HG03066 (cell line): ENCODE measurements around the gene NDUFAF8.

Experiments
- ATAC-seq: cut with Tn5 transposase; IDR thresholded peaks from one replicate; pipeline ENCODE4 v1.9.1; 2021; ENCODE audit warnings: low read depth; ENCODE audit not compliant: unreplicated experiment

Gene NDUFAF8

DNA sequence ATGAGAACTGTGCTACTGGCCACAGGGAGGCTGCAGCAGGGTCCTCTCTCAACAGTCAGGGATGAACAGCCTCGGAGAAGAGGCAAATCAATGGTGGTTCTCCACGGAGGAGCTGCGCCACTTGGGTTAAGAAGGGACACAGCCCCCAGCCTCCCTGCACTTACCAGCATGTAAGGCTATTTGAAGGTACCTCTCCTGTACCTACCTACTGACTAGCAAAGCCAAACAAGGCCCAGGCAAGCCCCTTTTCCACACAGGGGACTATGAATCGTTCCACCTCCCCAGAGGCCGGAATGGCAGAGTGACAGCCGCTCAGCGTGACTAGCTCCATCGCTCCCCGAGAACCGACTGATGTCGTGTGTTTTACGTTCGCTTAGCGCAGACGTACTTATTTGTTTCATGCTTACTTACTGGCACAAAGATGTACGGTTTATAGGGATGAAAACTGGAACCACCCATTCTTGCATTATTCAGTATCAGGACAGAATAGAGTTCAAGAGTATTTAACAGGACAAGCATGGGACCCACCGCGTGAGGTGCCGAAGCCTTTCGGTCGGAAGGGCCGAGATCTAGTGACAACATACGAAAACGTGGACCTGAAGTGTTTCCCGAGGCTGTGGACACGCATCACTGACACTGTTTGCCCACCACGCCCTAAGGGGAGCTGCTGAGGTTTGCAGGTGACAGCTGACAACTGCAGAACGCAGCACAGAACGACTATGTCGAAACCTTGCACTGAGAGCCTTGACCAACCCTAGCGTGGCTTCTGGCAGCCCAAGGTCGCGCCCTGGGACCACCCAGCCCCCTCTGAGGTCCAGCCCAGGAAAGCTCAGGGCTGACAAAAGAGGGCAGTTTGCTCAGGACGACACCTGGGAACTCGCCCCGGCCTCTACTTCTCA is 1.3 kb upstream of the NDUFAF8 start:
- ATAC-seq = no peak

DNA sequence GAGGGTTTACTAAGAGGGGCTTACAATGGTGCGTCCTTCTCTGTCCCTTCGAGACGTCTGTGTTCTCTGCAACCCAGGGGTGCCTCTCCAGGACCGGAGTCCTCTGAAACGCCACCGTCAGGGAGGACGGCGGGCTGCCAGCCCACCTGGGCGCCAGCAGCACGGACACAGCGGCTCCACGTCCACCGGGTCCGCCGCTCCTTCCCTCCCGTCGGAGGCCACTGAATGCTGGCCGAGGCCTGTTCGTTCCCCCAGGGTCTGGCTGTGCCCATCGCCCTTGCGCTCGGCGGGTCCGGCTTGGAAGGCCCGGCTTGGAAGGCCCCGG is 666 bp upstream of the NDUFAF8 start:
- no peak for ATAC-seq

DNA sequence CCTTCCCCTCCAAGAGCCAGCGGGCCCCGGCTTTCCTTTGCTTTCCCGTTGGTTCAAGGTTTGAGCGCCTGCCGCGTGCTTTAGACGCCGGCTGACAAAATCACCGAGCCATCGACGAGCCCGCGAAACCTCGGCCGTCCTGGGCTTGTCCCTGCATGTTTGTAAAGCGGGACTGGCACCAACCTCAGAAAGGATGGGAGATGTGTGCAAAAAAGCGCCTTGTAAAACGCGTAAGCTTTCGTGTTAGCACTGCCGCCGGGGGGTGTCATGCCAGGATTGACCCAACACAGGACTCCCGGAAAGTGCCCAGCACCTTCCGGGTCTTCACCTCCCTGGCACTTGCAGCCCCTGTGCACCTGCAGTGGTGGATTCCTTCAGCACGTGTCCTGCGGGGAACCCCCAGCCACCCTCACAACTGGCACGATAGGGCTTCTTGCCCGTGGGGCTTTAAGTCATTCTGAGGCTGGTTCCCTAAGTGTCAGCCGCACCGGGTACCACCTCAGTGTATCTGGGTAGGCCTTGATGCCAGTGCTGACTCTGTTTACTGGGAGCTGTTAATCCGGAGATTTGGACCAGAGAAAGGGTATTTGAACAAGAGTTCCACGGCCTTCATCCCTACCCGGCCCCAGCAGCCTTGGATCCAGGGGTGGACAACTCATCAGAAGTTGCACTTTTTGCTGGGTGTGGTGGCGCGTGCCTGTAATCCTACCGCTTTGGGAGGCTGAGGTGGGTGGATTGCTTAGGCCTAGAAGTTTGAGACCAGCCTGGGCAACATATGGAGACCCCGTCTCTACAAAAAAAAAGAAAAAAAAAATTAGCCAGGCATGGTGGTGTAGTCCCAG is 817 bp downstream of the NDUFAF8 start:
- ATAC-seq = no peak

DNA sequence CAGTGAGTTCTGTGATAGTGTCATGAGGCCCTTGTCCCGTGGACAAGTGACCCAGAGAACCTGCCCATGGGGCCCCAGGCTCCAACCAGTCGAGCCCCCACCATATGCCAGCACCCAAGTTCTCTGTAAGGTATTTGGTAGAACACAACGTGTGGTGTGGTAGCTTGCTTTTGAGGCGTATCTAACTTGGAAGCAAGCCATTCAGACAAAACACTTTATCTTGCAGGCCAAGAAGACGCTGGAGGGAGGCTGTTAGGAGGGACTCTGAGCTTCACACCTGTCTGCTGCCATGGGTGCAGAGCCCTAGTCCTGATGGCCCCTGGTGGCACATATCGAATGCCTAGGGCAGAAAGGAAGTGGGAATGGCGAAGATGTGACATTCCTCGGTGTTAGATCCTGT is 1.6 kb downstream of the NDUFAF8 start:
- ATAC-seq = no peak

DNA sequence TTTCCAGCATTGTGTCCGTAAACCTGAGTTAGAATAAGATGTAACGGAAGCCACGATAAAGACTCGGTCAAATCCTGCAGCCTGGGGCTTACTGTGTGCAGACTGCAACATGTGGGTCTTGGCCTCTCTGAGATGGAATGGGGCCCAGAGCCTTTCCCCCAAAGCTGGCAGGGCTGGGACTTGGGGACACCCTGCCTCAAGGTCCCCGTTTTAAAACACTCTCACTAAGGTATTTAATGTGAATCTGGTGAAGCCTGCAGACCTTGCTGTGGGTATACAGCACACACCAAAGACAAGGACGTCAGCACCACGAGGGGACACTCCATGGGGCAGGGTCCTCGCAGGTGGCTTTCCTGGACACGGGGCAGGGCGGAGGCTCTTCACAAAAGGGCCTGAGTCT is 2.1 kb downstream of the NDUFAF8 start:
- ATAC-seq = no peak

DNA sequence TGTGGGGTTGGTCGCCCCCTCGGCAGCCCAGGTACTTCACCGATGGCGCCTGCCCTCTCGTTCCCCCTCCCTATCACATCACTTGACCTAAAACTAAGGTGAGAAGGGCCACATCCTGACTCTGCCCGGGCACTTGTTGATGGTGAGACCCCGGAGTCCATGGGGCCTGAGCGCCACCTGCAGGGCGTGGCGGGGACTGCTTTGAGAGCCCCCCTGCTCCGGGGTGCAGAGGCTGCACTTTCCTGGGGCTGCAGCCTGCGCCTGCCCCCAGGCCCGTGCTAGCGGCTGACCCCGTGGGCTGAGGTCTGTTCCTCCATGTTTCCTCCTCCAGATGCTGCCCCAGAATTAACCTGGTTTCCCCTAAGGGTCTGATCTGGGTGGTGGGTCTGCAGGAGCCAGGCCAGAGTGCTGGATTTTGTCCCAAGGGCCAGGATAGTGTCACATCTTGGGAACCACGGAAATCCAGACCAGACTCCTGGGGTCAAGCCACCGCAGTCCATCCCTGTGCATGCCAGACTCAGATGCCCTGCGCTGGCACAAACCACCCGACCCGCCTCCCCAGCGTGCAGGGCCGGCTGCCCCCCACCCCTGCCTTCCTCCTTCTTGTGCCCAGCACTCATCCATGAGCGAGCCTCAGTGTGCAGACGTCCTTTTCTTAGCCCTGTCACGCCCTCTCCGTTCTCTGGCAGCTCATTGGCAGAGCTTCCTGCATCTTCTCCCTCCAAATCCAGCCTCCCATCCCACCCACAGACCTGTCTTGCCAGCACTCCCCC is 2.7 kb downstream of the NDUFAF8 start:
- ATAC-seq = no peak

DNA sequence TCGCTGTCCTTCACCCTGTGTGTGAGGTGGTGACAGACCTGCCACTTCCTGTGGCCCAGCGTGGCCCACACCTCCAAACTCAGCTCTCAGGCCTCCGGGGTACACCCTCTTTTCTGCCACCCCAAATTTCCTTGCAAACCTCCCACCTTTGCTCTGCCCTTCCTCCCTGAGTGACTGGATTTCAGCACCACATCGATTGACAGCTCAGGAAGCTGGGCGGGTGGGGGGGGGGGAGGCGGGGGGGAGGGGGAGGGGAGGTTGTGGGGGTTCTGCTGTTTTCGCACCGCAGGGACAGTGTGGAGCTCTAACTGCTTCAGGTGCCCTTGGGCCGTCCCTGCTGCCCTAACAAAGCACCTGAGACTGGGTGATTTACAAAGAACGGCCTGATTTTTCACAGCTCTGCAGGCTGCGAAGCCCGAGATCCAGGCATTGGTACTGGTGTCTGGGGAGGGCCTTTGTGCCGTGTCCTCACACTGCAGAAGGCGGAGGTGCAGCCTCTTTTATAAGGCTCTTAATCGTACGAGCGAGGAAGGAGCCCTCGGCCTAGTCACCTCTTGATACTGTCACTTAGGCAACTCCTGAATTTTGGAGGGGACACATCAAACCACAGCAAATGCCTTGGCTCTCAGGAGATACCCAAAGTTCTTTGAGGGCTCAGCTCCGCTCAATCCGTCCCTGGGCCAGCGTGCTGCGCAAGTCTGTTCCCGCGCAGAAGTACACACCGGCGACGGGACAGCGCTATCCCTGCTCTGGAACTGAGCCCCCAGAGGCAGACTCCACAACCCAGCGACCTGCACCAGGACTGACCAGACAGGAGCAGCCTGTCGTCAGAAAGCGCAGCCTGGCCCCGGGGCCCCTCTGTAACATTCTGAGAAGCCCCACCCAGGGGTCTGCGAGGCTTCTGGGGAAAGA is 3.6 kb downstream of the NDUFAF8 start:
- no peak for ATAC-seq

DNA sequence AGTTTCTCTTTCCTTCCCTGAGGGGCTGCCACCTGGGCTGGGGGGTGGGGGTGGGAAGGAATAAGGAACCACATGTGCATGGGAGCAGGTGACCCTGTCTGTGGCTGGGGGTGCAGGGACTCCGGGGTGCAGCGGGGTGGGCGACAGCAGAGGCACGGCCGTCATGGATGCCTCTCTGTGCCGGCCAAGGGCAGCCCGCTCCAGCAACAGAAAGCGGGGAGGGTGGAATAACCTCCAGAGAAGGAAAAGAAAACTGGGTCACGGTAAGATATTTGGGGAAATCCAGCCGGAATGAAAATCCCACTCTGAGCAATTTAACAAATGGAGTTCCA is 4.2 kb downstream of the NDUFAF8 start:
- ATAC-seq = no peak

DNA sequence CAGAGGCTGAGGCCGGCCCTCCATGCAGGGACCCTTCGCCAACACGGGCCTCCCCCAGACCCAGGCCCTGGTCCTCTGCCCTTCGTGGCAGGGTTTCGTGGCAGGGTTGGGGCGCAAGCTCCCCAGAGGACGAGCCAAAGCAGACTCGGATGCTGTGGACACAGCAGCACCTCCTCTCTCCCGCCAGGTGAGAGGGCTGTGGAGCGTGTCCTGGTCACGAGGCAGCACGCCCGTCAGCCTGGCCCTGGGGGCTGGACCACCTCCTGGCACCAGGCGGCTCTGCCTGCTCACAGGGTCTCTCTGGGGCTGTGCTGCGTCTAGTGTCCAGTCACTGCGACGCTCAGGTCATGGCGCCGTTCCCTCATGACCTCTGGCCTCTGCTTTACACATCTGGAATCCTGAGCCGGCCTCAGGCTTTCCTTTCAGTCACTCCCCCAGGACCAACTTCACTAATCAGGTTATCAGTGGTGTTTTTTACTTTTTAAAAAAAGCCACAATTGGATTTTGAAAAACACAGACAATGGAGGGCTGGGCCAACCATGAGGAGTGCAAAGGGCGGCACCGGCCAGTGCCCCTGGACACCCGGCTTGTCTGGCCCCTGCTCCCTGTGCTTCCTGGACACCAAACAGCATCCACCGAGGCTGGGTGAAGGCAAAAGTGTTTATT is 5.4 kb downstream of the NDUFAF8 start:
- ATAC-seq = no peak

DNA sequence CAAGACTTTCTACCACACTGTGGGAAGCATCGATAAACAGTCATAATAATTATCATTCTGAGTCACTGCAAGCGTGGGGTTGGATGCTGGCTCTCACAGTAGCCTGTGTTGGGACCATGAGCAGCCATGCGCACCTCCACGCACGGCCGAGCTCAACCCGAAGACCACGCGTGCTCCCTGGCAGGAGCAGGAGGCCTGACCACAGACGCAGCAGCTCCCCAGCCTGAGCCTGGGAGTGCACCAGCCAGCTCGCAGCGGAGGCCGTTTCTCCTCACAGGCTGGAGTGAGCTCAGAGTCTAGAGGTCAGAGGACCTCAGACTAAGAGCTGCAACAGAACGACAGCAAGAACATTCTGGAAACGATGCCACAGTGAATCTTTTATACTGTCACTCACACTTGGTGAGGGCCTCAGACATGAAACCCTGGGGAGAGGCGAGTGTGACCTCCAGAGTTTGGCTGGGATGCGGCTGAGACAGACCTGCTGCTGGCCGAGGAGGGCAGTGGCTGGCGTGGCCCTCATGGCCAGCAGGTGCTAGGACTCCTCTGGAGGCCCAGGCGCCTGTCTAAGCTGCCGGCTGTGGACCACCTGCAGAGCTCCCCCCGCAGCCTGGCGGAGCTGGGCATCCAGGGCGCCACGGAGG is 6.0 kb downstream of the NDUFAF8 start:
- no peak for ATAC-seq

DNA sequence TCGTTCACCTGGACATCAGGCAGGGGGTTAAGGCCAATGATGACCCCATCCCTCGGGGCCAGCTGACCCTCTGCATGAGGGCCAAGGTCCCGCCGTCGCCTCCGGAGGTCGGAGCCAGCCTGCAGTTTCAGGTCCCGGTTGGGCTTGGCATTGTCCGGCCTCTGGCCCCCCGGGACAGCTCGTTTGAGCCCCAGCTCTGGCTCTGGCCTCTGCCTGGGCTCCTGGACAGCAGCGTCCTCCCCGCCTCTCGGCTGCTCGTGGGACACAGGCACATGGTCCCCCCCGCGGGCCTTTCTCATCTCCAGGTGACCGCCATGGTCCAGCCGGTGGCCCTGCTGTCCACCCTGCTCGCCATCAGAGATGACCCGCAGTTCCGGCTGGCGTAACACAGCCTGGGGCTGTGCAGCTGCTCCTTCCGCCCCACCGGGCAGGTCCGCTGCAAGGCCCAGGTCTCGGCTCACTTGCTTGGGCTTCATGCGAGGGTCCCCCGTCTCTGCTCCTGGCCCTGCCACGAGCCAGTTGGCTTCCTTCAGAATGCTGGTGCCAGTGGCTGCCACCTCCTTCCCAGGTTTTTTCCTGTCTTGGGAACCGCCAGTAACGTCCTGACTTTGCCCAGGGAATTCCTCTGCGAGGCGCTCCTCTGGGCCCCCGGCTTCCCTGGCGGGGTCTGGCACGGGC is 6.7 kb downstream of the NDUFAF8 start:
- ATAC-seq = no peak

DNA sequence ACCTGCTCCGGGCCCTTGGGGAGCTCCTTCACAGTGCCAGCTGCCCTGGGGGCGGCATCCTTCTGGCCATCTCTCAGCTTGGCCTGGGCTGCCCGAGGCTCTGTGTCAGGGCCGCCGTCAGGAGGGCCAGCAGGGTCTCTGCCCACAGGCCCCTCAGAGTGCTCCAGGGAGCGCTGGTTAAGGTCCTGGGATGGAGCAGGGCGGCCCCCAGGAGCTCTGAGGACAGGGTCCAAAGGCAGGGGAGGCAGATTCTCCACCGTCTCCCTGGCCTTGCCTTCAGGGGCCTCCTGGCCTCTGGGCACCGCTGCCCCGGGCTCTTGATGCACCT is 7.2 kb downstream of the NDUFAF8 start:
- ATAC-seq = no peak

DNA sequence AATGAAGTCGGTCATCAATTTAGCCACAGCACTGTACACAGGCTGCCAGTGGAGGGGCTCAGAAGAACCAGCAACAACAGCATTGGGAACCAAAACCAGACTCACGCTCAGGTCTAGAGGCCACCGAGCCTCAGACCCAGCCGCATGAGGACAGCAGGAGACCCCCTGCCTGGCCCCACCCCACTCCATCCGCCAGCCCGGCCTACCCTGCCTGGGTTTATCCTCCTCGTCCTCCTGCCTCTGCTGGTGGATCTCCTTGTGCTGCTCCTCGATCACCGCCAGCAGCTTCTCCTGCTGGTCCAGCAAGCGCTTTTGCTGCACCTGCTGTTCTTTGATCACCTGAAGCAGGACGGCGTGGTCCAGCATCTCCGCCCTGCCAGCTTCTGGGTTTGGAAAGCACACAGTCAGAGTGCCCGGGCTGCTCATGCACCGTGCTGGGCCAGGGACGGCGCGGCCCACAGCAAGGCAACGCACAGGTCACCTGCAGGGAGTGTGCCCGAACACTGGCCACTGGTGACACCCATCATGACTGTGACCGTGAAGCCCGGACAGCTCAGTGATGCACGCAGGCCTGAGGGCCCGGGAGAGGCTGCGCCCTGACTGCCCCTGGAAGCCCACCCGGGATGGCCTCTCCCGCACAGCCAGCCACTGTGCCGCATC is 7.7 kb downstream of the NDUFAF8 start:
- no peak for ATAC-seq

DNA sequence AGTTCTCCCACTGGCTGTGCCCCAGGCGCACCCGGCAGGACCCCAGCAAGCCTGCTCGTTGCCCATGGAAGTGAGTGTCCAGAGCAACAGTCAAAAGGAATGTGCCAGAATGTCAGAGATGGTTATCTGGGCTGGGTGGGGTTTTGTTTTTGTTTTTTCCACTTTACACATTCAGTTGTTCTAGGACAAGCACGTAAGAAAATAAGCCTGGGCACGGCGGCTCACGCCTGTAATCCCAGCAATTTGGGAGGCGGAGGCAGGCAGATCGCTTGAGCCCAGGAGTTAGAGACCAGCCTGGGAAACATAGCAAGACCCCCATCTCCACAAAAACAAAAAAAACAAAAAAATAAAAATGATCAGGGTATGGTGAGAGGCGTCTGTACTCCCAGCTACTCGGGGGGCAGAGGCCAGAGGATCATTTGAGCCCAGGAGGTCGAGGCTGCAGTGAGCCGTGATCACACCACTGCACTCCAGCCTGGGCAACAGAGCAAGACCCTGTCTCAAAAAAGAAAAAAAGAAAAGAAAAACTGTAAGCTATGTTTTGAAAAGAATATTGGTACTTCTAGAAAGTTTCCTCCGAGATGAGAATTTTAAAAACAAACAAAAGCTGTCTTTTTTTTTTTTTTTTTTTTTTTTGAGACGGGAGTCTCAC is 8.3 kb downstream of the NDUFAF8 start:
- no peak for ATAC-seq

DNA sequence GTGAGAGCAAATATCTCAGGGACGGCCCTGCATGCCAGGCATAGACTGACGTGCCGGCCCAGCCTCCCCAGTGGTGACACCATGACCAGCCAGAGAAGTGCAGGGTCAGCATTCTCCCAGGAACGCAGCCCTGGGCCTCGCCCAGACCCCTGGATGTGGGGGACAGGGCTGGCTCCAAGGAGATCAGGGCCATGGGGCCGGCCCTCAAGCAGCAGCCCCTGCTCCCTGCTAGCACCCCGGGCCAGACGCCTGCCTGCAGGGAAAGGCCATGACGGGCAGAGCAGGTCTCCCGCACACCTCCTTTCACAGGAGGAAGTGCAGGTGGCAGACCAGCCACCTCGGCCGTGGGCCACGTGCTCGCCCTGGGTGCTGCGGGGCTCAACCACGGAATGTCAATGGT is 9.5 kb downstream of the NDUFAF8 start:
- no peak for ATAC-seq

DNA sequence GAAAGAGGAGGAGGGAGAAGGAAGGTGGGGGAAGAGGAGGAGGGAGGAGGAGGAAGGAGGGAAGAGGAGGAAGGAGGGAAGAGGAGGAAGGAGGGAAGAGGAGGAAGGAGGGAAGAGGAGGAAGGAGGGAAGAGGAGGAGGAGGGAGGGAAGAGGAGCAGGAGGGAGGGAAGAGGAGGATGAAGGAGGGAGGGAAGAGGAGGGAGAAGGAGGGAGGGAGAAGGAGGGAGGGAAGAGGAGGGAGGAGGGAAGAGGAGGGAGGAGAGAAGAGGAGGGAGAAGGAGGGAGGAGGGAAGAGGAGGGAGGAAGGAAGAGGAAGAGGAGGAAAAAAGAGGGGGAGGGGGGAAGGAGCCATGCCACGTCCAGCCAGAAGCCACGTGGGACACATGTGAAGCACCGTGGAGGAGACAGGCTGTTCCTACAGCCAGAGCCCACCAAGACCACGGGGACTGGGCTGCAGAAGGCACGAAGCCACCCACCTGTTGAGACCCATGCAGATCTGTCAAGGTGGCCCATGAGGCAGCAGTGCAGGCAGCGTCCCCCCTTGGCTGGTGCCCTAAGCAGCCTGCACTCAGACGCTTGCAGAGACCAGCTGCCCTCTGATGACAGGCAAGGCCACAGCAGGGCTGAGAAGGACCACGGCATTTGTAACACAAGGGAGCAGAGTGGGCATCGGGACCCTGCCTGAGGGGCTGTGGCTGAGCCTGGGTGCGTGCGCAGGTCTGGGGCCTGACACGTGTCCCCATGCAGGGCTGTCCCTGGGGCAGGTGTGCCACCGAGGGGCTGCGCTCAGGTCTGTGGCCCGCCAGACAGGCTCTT is 10.3 kb downstream of the NDUFAF8 start:
- no peak for ATAC-seq
